ENCODE results near the gene MYBPHL. TPM values are rescaled to one million over a fixed set of nuclear protein-coding genes. Genes with fewer than 3 reads are reported as not detected.

MYBPHL gene
- total RNA-seq, 1 donor from 2014 or later = 3.6 TPM

DNA sequence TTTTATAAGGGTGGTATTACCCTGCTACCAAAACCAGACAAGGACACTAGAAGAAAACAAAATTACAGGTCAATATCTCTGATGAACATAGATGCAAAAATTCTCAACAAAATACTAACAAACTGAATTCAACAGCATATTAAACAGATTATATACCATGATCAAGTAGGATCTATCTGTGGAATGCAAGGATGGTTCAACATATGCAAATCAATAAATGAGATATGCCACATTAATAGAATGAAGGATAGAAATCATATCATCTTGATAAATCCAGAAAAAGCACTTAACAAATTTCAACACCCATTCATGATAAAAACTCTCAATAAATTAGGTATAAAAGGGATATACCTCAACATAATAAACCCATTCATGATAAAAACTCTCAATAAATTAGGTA, 24.3 kb upstream of the MYBPHL start:
- no peak for TF ChIP-seq CTCF (IDR thresholded peaks at IDR 0.05)
- no peaks in the 10 kb centered on the region for H3K4me1 ChIP-seq
- ATAC-seq (no peak), DNase-seq (no peak)
- peaks cover 10% of the 10 kb centered on the region for H3K9me3 ChIP-seq
- no peak overlapping the region for H3K4me3 ChIP-seq
- intact Hi-C loops (cut with DNase I) = no loop called here
- no peak overlapping the region for H3K27ac ChIP-seq
- H3K27me3 ChIP-seq = no peaks in the 10 kb centered on the region
- peaks cover 76% of the 10 kb centered on the region for H3K36me3 ChIP-seq

GRCh38 chr1:109327285-109327684, 20.5 kb upstream of the MYBPHL start:
- Histone ChIP-seq H3K4me1 (no peaks in the 10 kb centered on the region), H3K4me3 (no peak overlapping the region), H3K27ac (no peak overlapping the region), H3K27me3 (no peaks in the 10 kb centered on the region), H3K9me3 (peaks cover 10% of the 10 kb centered on the region), H3K36me3 (peaks cover 80% of the 10 kb centered on the region)
- ATAC-seq (no peak), DNase-seq (no peak)
- no peak for TF ChIP-seq CTCF (IDR thresholded peaks at IDR 0.05)
- intact Hi-C loops (cut with DNase I) = no loop called here

GRCh38 chr1:109322974-109323373, 16.2 kb upstream of the MYBPHL start:
- H3K4me1 ChIP-seq = no peaks in the 10 kb centered on the region
- H3K27ac ChIP-seq = no peak overlapping the region
- H3K27me3 ChIP-seq = no peaks in the 10 kb centered on the region
- H3K36me3 ChIP-seq = peaks cover 97% of the 10 kb centered on the region
- ATAC-seq = no peak
- H3K4me3 ChIP-seq = no peak overlapping the region
- H3K9me3 ChIP-seq = no peaks in the 10 kb centered on the region
- no peak for DNase-seq
- intact Hi-C loops (cut with DNase I) = no loop called here
- TF ChIP-seq CTCF (IDR thresholded peaks at IDR 0.05) = no peak

GRCh38 chr1:109319114-109319513, 12.3 kb upstream of the MYBPHL start:
- intact Hi-C loops (cut with DNase I) = no loop called here
- Histone ChIP-seq H3K27me3 (no peaks in the 10 kb centered on the region), H3K4me3 (no peak overlapping the region), H3K9me3 (no peaks in the 10 kb centered on the region), H3K4me1 (no peaks in the 10 kb centered on the region), H3K27ac (no peak overlapping the region), H3K36me3 (peaks cover 100% of the 10 kb centered on the region)
- no peak for TF ChIP-seq CTCF (IDR thresholded peaks at IDR 0.05)
- DNase-seq = no peak
- ATAC-seq = no peak

DNA sequence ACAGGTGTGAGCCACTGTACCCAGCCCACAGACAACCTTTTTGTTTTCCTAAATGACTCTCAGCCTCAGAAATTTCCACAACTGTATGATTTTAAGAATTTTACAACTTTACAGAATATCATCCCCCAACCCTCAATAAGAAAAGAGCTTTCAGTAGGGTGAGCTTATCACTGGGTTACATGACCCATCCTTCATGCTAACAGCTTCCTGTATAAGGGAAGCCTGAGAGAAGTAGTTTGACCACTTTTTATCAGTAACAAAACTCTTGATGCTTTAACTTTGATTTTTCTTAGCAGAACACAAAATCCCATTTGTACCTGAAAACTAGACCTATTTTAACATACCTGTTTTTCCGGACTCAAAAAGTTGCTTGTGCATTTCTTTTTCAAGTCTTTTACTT, 9.7 kb upstream of the MYBPHL start:
- no peak for DNase-seq
- Histone ChIP-seq H3K36me3 (peaks cover 89% of the 10 kb centered on the region), H3K4me1 (peaks cover 5% of the 10 kb centered on the region), H3K27me3 (no peaks in the 10 kb centered on the region), H3K4me3 (no peak overlapping the region), H3K27ac (no peak overlapping the region), H3K9me3 (no peaks in the 10 kb centered on the region)
- ATAC-seq = no peak
- TF ChIP-seq CTCF (IDR thresholded peaks at IDR 0.05) = no peak
- intact Hi-C loops (cut with DNase I) = no loop called here

- no peak for DNase-seq
- H3K27me3 ChIP-seq = no peaks in the 10 kb centered on the region
- no peak overlapping the region for H3K27ac ChIP-seq
- intact Hi-C loops (cut with DNase I) = no loop called here
- ATAC-seq = no peak
- H3K9me3 ChIP-seq = no peaks in the 10 kb centered on the region
- H3K4me1 ChIP-seq = peaks cover 5% of the 10 kb centered on the region
- H3K36me3 ChIP-seq = peaks cover 81% of the 10 kb centered on the region
- no peak overlapping the region for H3K4me3 ChIP-seq
- no peak for TF ChIP-seq CTCF (IDR thresholded peaks at IDR 0.05)
These were observed 8.5 kb upstream of the MYBPHL start for GRCh38 chr1:109315288-109315687.
